HG02759 (cell line): ENCODE data around the gene SERINC1.
A peak's percentile ranks its signal among the peaks of the same experiment; 100 is the strongest.

ENCODE experiments used
- ATAC-seq: cut with Tn5 transposase; IDR thresholded peaks from one replicate; pipeline ENCODE4 v1.9.1; 2021; ENCODE audit warnings: mild to moderate bottlenecking, moderate library complexity; ENCODE audit not compliant: unreplicated experiment

Gene SERINC1

DNA sequence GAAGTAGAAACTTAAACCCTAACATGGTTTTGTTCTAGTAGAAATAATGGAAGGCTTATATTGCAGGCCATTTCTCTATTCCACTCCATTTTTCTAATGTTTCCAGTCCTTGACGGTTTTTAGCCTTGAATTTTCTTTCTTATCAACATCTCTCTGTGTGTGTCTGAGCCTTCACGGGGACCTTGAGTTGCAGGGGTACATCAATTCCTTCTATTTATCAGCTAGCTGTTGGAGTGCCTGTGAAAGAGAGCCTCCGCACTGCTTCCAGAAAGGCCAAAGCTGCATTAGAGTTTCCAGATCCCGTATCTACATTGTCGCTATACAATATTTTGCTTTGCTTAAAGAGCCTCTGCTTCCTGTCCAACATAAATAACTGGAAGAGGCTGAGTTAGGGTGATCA is 77.6 kb downstream of the SERINC1 start:
- ATAC-seq = no peak

GRCh38 chr6:122393351-122393896 is 78.2 kb downstream of the SERINC1 start:
- ATAC-seq = peak; percentile 61
